IPS-18c (cell line): ENCODE data around the gene FOXD1.
A peak's percentile ranks its signal among the peaks of the same experiment; 100 is the strongest.
"Not testable (repeated sequence)": the region's sequence is repeated elsewhere in the genome, so short reads cannot be mapped to it uniquely, and the experiment has no call there.

Experiments used
- H3K4me3 ChIP-seq: 2 replicates; pipeline ENCODE4 v1.7.0; 2013; ENCODE audit warnings: low read depth, mild to moderate bottlenecking, low read length, moderate library complexity; ENCODE audit not compliant: insufficient read depth
- H3K9me3 ChIP-seq: one replicate; pipeline ENCODE4 v1.6.1; 2013; ENCODE audit warnings: mild to moderate bottlenecking, low read length, moderate library complexity; ENCODE audit not compliant: control insufficient read depth, insufficient read depth

FOXD1 gene

GRCh38 chr5:73472116-73472515, 23.5 kb upstream of the FOXD1 start:
- no peaks in the 10 kb centered on the region for H3K9me3 ChIP-seq
- no peak overlapping the region for H3K4me3 ChIP-seq

- Histone ChIP-seq H3K4me3 (no peak overlapping the region), H3K9me3 (no peaks in the 10 kb centered on the region)
Measured at GRCh38 chr5:73471654-73472053, 23.1 kb upstream of the FOXD1 start.

DNA sequence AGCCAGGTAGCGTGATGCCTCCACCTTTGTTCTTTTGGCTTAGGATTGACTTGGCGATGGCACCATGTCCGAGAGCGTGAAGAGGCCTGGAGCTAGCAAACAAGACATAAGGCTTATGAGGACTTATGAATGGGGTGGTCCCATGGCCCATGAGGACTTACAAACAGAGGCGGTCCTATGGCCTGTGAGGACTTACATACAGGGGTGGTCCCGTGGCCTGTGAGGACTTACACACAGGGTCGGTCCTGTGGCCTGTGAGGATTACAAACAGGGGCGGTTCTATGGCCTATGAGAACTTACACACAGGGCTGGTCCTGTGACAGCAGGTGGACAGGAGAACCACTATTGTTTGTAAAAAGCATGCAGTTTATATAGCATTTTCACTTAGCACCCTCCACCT, 21.3 kb upstream of the FOXD1 start:
- Histone ChIP-seq H3K4me3 (no peak overlapping the region), H3K9me3 (no peaks in the 10 kb centered on the region)

DNA sequence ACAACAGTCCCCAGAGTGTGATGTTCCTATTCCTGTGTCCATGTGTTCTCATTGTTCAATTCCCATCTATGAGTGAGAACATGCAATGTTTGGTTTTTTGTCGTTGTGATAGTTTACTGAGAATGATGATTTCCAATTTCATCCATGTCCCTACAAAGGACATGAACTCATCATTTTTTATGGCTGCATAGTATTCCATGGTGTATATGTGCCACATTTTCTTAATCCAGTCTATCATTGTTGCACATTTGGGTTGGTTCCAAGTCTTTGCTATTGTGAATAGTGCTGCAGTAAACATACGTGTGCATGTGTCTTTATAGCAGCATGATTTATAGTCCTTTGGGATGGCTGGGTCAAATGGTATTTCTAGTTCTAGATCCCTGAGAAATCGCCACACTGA, 20.1 kb upstream of the FOXD1 start:
- not testable (repeated sequence) for H3K9me3 ChIP-seq

DNA sequence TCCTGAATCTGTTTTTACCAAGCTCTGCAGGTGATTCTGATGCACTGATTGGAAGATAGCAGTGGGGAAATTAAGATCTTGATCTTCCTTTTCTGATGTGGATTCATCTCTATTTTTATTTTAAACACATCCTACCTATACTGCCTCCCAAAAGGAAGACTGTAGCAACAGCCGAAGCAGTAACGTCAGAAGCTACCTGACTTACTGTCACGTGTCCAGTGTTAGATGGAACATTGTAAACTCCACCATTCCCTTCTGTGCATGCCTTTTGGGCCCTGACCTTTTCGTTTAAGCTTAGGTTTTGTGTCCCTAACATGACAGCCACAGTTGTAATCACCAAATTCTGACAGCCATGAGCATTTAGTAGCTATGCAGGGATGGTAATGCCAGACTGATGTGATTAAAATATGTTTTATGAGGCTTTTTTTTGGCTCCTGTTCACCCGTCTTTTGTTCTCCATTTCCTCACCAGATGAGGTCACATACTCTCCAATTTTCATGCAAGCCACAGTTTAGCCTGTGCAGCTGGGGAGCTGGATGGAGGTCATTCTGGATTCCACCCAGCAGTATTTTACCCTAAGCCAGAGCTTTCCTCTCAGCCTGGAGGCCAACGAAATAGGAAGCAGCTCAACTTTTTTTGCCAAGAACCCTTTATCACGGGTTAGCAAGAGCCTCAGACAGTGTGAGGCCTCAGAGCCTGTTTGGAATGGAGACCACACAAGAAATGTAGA, 15.6 kb upstream of the FOXD1 start:
- no peaks in the 10 kb centered on the region for H3K9me3 ChIP-seq
- H3K4me3 ChIP-seq: no peak overlapping the region

More for the DNA sequence above, 20.1 kb upstream of the FOXD1 start:
- not testable (repeated sequence) for H3K4me3 ChIP-seq

GRCh38 chr5:73460133-73460532, 11.6 kb upstream of the FOXD1 start:
- no peaks in the 10 kb centered on the region for H3K9me3 ChIP-seq
- H3K4me3 ChIP-seq: no peak overlapping the region

DNA sequence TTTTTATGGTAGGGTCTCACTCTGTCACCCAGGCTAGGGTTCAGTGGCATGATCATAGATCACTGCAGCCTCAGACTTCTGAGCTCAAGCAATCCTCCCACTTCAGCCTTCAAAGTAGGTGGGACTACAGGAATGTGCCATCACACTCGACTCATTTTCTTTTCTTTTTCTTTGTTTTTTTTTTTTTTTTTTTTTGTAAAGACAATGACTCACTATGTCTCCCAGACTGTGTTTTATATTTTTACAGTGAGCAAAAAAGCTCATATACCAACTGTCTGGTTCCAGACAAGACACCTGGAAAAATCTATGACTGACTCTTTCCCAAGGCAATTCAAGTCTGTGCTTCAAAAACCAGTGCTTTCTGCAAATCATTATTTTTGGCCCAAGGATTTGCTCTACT, 10.8 kb upstream of the FOXD1 start:
- no peak overlapping the region for H3K4me3 ChIP-seq
- no peaks in the 10 kb centered on the region for H3K9me3 ChIP-seq

DNA sequence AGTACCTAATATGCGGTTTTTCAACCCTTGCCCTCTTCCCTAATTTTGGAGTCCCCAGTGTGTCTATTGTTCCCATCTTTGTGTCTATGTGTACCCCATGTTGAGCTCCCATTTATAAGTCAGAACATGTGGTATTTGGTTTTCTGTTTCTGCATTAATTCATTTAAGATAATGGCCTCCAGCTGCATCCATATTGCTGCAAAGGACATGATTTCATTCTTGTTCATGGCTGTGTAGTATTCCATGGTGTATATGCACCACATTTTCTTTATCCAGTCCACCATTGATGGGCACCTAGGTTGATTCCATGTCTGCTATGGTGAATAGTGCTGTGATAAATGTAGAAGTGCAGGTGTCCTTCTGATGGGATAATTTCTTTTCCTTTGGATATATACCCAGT, 7.9 kb upstream of the FOXD1 start:
- not testable (repeated sequence) for H3K4me3 ChIP-seq, H3K9me3 ChIP-seq

GRCh38 chr5:73454379-73455036, 5.9 kb upstream of the FOXD1 start:
- Histone ChIP-seq H3K9me3 (no peaks in the 10 kb centered on the region), H3K4me3 (no peak overlapping the region)

DNA sequence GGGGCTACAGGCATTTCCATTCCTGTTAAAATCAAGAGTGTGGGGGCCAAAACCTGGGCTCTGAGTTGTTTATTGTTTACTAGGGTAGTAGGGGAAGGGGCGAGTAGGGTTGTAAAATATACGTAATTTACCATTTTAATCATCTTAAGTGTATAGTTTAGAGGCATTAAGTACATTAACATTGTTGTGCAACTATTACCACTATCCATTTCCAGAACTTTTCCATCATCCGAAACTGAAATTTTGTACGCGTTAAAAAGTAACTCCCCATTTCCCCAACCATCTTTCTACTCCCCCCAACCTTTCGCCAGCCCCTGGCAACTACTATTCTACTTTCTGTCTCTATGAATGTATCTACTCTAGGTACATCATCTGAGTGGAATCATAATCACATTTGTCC, 3.6 kb upstream of the FOXD1 start:
- Histone ChIP-seq H3K4me3 (peak overlapping the region; percentile 46; the same call in 1 of the 2 replicates), H3K9me3 (no peaks in the 10 kb centered on the region)

DNA sequence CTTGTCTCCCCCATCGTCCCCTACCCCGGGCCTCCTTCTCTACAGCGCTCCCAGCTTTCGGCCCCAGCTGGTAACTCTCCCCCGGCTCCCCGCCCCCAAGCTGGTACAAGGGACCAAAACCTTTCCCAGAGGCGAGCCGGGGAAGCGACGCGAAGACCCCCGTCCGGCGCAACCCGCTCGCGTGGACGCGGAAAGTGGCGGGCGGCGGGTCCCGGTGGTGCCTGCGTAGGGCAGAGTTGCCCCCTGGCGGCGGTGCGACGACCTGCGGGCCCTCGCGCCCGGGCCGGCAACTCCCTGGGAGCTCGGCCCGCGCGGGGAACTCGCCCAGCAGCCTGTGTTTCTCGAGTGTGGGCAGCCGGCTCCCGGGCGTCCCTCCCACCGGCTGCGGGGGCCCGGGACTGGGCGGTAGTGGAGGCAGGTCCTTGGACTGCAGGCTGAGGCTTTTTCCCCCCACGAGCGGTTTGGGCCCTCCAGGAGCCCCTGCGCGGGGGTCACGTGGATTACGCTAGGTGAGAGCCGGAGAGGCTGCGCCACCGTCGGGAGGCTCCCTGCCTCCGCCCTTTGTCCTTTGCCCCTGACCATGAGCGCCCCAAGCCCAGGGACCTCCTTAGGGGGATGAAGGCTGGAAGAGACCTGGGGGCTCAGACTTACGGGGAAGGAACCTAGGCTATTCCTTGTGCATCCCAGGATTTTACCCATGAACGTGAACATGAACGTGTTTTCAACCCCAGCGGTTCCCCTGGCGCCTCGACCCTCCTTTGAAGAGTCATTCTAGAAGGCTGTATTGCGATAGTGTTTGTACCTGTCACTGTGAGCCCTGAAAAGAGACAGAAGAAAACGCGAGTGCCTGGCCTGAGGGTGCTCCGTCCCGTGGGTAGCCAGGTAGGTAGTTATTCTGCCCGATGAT, 2.9 kb upstream of the FOXD1 start:
- no peaks in the 10 kb centered on the region for H3K9me3 ChIP-seq
- H3K4me3 ChIP-seq: peak overlapping the region; percentile 46

DNA sequence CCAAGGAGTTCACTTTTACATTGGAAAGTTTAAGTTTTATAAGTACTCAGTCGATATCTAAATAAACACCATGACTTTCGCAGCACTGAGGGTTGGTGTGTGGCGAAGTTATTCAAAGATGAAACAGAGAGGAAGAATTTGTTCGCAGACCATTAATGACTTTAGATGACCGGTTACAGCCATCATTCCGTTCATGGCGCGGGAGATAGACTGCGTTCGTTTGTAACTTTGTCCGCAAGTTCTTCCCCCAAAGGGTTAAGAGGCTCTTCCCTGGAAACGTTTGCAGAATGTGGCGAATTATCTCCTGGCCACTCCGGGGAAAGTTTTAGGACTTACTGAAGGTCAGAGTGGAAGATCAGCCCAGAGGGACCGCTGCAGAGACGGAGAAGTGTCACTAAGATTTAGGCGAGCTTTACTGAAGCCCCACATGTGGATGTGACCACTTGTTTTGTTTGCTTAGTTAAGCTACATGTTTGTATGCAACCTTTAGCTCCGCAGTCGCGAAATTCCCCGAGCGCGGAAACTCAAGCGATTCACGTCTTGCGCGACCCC, 2.2 kb upstream of the FOXD1 start:
- no peaks in the 10 kb centered on the region for H3K9me3 ChIP-seq
- H3K4me3 ChIP-seq: peak overlapping the region; percentile 46; the same call in 1 of the 2 replicates

- no peaks in the 10 kb centered on the region for H3K9me3 ChIP-seq
- H3K4me3 ChIP-seq: no peak overlapping the region
Measured at GRCh38 chr5:73450137-73450536, 1.6 kb upstream of the FOXD1 start.

DNA sequence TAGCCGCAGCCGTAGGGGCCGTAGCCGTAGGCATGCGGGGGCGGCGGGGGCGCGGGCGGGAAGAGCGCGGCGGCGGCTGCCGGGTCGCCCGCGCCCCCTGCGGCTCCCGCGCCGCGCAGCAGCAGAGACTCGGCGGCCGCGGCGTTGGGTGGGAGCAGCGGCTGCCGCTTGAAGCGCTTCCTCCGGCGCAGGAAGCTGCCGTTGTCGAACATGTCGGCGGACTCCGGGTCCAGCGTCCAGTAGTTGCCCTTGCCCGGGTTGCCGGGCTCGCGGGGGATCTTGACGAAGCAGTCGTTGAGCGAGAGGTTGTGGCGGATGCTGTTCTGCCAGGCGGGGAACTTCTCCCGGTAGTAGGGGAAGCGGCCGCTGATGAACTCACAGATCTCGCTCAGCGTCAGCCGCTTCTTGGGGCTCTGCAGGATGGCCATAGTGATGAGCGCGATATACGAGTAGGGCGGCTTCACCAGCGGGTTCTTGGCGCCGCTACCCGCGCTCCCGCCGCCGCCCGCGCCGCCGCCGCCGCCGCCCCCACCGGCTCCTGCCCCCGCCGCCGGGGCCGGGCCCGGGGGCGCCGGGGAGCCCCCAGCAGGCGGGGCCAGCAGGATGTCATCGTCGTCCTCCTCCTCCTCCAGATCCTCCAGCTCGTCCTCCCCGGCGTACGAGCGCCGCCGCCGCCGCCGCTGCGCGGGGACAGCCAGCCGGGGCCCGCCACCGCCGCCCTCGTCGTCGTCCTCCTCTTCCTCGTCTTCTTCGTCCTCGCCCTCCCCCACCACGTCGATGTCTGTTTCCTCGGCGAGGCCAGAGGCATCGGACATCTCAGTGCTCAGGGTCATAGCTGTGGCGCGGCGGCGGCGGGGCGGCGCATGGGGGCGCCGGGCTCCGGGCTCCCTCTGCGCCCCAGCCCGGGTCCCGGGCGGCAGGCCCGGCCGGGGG, 781 bp downstream of the FOXD1 start:
- peak overlapping the region; percentile 50 for H3K4me3 ChIP-seq
- no peaks in the 10 kb centered on the region for H3K9me3 ChIP-seq

DNA sequence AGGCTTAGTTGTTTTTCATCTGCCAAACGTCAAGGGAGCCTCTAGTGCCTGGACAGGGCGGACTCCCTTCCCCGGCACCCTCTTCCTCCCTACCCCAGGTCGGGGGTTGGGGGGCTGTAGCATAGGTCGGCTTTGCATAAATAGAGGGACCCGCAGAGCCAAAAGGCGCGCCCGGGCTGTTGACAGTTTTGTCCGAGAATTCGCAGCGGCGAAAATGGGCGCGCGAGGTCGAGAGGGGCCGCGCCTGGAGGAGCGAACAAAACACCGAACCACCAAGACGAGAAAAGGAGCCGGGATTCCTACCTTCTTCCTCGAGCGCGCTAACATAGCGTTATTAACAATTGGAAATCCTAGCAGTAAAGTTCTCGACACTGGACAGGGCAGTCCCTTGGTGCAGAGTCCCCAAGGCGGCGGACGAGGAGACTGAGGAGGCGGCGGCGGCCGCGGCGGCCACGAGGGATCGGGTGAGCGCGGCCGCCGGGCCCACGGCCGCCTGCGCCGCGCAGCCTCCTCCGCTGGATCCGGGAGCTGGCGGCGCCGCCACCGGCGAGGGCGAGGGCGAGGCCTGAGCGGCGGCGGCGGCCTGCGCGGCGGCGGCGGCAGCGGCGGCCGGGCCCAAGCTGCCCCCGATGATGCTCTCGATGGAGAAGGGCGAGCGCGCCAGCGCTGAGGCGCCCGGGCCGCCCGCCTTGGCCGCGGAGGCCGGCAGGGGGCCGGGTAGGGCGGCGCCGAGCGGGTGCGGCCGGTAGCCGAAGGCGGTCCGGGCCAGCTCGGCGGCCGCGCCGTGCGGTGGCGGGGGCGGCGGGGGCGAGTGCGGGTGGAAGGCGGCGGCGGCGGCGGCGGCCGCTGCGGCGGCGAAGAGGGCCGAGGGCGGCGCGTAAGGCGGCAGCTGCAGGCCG, 1.7 kb downstream of the FOXD1 start:
- Histone ChIP-seq H3K4me3 (peak overlapping the region; percentile 25), H3K9me3 (no peaks in the 10 kb centered on the region)
